ENCODE results near the gene PIP5K1B.

PIP5K1B gene

GRCh38 chr9:68707801-68708488 is 2.9 kb downstream of the PIP5K1B start:
- DNase-seq (ENCODE audit: low read depth in 3 of 3): no peak

- no peak for DNase-seq (ENCODE audit: low read depth in 3 of 3)
These were observed 3.5 kb downstream of the PIP5K1B start for GRCh38 chr9:68708513-68708912.

GRCh38 chr9:68709291-68710110 is 4.5 kb downstream of the PIP5K1B start:
- no peak for DNase-seq (ENCODE audit: low read depth in 3 of 3)

- DNase-seq (ENCODE audit: low read depth in 3 of 3): no peak
These were observed 5.1 kb downstream of the PIP5K1B start for GRCh38 chr9:68710111-68710471.

GRCh38 chr9:68711281-68711680 is 6.2 kb downstream of the PIP5K1B start:
- no peak for DNase-seq (ENCODE audit: low read depth in 3 of 3)

- DNase-seq (ENCODE audit: low read depth in 3 of 3): no peak
These were observed 6.9 kb downstream of the PIP5K1B start for GRCh38 chr9:68711932-68712331.

- DNase-seq (ENCODE audit: low read depth in 3 of 3): no peak
These were observed 9.6 kb downstream of the PIP5K1B start for GRCh38 chr9:68714416-68715180.

GRCh38 chr9:68715181-68715456 is 10.1 kb downstream of the PIP5K1B start:
- DNase-seq (ENCODE audit: low read depth in 3 of 3): no peak

- DNase-seq (ENCODE audit: low read depth in 3 of 3): no peak
These were observed 12.8 kb downstream of the PIP5K1B start for GRCh38 chr9:68717552-68718443.

GRCh38 chr9:68719847-68720246 is 14.8 kb downstream of the PIP5K1B start:
- DNase-seq (ENCODE audit: low read depth in 3 of 3): no peak

- no peak for DNase-seq (ENCODE audit: low read depth in 3 of 3)
These were observed 15.7 kb downstream of the PIP5K1B start for GRCh38 chr9:68720656-68721313.

GRCh38 chr9:68721666-68722330 is 16.8 kb downstream of the PIP5K1B start:
- no peak for DNase-seq (ENCODE audit: low read depth in 3 of 3)

GRCh38 chr9:68725070-68725469 is 20.0 kb downstream of the PIP5K1B start:
- DNase-seq (ENCODE audit: low read depth in 3 of 3): no peak

GRCh38 chr9:68726489-68726888 is 21.4 kb downstream of the PIP5K1B start:
- DNase-seq (ENCODE audit: low read depth in 3 of 3): no peak

GRCh38 chr9:68727636-68728035 is 22.6 kb downstream of the PIP5K1B start:
- DNase-seq (ENCODE audit: low read depth in 3 of 3): no peak

GRCh38 chr9:68728731-68729130 is 23.7 kb downstream of the PIP5K1B start:
- DNase-seq (ENCODE audit: low read depth in 3 of 3): no peak

GRCh38 chr9:68730570-68731235 is 25.7 kb downstream of the PIP5K1B start:
- DNase-seq (ENCODE audit: low read depth in 3 of 3): no peak

GRCh38 chr9:68731857-68732256 is 26.8 kb downstream of the PIP5K1B start:
- DNase-seq (ENCODE audit: low read depth in 3 of 3): no peak

GRCh38 chr9:68732405-68733020 is 27.5 kb downstream of the PIP5K1B start:
- no peak for DNase-seq (ENCODE audit: low read depth in 3 of 3)

GRCh38 chr9:68733021-68733405 is 28.0 kb downstream of the PIP5K1B start:
- no peak for DNase-seq (ENCODE audit: low read depth in 3 of 3)
